Inflammatory macrophage (primary cell): ENCODE measurements around the gene NETO2.
"Not testable (repeated sequence)": the region's sequence is repeated elsewhere in the genome, so short reads cannot be mapped to it uniquely, and the experiment has no call there.

ENCODE experiments used
- DNase-seq, 2 donors: peaks; one replicate each; pipeline ENCODE4 v3.0.0-alpha.2; 2020 to 2022
- total RNA-seq, 18 experiments: gene quantifications; one replicate each; lab custom pipeline; 2026; ENCODE audit warnings: mixed read lengths in 6 of 18, inconsistent platforms in 2 of 18; lab: John Stamatoyannopoulos, UW

Gene NETO2, protein sequence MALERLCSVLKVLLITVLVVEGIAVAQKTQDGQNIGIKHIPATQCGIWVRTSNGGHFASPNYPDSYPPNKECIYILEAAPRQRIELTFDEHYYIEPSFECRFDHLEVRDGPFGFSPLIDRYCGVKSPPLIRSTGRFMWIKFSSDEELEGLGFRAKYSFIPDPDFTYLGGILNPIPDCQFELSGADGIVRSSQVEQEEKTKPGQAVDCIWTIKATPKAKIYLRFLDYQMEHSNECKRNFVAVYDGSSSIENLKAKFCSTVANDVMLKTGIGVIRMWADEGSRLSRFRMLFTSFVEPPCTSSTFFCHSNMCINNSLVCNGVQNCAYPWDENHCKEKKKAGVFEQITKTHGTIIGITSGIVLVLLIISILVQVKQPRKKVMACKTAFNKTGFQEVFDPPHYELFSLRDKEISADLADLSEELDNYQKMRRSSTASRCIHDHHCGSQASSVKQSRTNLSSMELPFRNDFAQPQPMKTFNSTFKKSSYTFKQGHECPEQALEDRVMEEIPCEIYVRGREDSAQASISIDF
- 16.6 to 52.5 (median 38.5) reads per million in 18 experiments for total RNA-seq

DNA sequence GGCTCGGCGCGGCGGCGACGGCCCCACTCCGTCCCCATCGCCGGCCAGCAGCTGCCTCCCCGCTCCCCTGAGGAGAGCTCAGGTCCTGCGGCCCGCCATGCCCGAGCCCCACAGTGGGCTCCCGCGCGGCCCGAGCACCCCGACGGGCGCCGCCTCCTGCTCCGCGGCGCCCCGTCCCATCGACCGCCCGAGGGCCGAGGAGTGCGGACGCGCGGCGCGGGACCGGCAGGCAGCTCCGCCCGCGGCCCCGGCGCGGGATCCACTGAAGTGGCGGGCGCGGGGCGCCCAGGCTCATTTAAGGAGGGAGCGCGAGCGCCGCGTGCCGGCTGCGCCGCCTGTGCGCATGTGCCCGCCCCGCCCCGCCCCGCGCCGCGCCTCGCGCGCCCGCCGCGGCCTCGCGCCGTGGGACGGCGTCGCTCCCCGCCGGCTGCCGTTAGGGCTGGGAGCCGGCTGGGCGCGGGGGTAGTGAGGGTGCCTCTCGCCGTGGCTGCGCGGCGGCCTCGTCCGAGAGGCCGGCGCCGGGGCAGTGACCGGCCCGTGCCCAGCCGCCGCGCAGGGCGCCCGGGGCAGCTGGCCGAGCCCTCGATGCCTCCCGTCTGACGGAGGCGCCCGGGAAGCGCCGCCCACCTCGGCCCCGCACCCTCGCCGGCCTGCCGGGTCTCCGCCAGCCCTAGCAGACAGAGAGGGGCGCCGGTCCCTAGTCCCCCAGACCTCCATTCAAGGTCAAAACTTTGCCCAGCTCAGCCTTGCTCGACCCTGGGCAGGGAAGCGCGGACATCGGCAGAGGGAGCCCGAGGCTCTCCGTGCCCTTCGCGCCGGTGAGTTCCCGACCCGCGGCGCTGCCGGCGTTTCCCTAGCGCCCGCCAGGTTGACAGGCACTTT, at the start of gene NETO2:
Gene NETO2, minus strand, starts transcription at position 269 of the 882 bp plus-strand sequence. CDS start 333 bp downstream, outside the sequence.
- peak; percentile 39 to 75 for DNase-seq

DNA sequence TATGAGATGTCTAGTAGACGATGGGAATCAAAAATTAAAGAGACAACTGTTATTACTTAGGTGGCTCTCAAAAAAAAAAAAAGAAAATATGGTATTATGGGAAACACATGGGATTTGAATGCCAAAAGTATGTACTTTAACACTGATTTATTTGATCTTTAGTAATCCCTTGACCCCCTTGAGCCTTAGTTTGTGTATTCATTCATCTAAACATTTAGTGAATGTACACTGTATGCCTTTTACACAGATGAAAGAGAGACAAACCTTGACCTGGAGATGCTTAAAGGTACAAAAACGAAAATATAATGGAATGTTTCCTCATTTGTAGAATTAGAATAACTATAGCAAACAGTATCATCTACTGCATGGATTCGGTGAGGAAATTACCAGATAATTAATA, 38.6 kb upstream of the NETO2 start:
- DNase-seq = no peak

DNA sequence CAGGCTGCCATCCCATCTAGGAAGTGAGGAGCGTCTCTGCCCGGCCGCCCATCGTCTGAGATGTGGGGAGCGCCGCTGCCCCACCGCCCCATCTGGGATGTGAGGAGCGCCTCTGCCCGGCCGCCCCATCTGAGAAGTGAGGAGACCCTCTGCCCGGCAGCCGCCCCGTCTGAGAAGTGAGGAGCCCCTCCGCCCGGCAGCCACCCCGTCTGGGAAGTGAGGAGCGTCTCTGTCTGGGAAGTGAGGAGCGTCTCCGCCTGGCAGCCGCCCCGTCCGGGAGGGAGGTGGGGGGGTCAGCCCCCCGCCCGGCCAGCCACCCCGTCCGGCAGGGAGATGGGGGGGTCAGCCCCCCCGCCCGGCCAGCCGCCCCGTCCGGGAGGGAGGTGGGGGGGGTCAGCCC, 37.3 kb upstream of the NETO2 start:
- DNase-seq = not testable (repeated sequence)

DNA sequence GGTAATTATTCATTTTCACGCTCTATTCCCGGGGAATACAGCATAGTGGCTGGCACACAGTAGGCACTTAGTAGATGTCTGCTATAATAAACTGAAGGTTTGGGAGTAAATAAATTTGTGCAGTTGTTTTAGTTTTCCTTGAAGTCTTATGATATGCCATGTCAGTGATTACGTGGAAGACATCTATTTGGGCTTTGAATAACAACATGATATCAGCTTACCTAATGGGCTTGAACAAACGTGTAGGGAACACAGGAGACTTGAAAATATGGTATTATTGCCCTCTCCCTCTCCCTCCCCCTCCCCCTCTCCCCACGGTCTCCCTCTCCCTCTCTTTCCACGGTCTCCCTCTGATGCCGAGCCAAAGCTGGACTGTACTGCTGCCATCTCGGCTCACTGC, 36.3 kb upstream of the NETO2 start:
- DNase-seq = no peak

DNA sequence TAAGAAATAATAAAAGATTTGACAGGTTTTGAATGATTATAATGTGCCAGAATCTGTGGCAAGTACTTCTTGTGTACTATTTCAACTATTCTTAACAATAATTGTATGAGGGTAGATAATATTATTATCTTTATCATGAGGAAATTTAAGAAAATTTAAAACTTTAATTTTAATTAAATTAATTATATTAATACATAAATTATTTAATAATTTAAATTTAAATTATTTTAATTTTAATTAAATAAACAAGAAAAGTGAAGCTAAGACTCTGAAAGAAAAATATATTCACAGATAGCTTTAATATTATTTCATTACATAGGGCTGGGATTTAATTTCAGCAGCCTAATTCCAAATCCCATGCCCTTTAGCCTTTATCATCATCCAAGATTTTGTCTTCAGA, 31.4 kb upstream of the NETO2 start:
- DNase-seq = no peak

DNA sequence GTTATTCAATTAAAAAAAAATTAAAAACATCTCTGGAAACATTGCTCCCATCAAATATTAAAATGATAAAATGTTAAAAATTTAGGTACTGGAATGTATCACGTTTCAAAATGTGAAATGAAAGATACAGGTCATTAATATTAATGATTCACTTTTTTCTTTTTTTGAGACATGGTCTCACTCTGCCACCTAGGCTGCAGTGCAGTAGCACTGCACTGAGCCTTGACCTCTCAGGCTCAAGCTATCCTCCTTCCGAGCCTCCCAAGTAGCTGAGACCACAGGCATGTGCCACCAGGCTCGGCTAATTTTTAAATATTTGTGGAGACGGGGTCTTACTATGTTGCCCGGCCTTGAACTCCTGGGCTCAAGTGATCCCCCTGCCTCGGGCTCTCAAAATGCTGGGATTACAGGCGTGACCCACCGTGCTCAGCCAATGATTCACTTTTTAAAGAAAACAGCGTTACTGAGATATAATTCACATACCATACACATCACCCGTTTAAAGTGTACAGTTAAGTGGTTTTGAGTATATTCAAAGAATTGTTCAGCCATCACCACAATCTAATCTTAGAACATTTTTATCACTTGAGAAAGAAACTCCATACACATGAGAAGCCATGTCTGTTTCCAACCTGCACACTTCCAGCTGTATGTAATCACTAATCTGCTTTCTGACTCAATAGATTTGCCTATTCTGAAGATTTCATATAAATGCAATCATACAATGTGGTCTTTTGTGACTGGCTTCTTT, 19.1 kb upstream of the NETO2 start:
- no peak for DNase-seq

DNA sequence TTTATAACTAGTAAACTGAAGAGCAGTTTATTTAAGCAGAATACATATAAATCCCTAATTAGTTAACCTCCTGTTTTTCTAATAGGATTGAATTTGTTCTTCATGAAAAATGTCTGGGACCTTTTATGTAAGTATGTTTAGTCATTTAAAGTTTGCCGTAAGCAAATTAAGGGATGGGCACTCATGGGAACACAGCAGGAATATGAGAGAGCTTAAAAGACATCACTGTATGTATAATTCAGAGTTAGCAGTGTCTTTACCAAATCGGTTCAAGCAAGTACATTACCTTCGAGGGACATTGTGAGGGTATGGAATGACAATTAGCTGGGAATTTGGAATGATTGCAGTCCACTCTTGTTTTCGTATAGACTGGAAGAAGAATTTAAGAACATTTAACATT, 17.7 kb upstream of the NETO2 start:
- no peak for DNase-seq

DNA sequence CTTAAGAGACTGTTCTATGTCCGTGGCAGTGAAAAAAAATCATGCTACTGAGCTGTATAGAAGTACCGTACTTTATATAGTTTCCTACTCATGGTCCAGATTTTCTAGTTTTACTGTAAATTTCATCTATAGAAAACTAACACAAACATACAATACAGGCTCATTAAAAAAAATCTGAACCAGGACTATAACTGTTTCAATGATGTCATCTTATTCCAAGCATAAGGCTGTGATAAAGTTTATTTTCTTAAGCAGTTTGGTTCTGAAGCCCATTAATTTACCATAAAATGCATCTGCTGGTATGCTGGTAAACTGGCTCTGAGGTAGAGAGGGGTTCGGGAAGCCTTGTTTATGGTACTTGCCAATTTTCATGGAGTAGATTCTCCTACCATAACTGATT, 16.7 kb upstream of the NETO2 start:
- no peak for DNase-seq

DNA sequence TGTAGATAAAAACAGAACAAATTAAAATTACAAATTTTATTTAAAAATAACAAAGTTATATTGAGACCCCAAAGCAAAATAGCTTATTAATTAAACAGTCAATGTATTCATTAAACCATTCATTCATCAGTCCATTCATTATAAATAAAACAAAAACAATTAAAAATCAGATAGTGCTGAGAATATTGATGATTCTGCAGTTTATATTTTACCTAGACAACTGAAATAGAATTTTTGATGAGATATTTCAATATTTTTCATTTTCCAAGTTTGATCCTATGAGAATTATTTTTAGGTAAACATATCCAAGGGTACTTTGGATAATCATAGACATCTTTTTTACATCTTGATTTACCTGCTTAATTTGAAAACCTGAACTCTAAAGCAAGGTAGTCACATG, 15.2 kb upstream of the NETO2 start:
- DNase-seq = no peak

DNA sequence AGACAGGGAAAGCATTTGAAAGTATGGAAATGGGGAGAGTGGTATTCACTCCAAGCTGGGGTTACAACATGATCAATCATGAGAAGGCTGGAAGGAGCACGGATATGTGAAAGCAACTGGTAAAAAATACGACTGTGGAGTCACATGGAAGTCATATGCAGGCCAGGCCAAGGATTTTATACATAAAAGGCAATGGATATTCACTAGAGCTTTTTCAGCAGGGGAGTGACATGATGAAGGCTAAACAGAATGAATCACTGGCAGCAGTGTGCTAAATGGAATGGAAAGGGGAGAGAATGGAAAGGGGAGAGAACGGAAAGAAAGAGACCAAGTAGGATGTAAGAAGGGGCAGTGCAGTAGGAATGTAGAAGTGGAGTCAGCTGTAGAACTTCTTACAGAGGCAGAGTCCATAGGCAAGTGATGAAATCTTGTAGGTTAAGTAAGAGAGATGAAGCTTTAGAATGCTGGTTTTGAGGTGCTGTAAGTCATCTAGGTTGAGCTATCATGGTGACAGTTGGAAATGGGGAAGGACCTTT, 13.0 kb upstream of the NETO2 start:
- no peak for DNase-seq

DNA sequence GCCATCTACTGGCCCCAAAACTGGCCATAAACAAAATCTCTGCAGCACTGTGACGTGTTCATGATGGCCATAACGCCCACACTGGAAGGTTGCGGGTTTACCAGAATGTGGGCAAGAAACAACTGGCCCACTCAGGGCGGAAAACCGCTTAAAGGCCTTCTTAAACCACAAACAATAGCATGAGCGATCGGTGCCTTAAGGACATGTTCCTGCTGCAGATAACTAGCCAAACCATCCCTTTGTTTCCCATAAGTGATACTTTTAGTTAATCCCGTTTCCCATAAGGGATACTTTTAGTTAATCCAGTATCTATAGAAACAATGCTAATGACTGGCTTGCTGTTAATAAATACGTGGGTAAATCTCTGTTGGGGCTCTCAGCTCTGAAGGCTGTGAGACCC, 8.8 kb upstream of the NETO2 start:
- not testable (repeated sequence) for DNase-seq

DNA sequence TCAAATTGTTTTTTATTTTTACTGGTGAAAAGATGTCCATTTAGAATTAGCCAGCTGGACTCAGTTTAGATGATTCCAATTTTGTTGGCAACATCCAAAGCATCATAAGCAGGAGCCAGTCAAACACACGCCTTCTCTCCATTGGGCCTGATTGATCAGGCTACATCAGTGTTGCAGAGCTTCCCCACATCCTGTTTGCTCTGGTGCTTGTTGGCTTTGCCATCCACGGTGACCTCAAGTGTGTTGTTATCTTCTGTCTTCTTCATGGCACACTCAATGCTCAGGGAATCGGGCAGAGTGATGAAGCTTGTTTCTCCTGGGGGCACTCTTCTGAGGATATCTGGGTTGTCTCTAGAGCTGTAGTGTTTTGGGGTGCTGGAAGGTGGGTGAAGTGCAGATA, 6.3 kb upstream of the NETO2 start:
- no peak for DNase-seq

DNA sequence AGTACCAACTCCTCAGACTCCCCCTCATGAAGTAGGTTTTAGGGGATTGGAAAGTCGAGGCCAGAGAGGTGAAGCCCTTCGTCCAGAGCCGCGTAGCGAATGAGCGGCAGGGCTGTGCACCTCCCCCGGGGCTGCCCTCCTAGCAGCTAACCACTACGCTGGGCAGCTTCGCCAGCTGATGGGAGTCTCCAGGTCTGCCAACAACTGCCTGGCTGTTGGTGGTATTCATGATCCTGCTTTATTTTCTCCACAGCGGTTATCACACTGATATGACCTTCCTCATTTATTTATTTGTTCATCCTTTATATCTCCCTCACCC, 773 bp upstream of the NETO2 start:
- no peak for DNase-seq

DNA sequence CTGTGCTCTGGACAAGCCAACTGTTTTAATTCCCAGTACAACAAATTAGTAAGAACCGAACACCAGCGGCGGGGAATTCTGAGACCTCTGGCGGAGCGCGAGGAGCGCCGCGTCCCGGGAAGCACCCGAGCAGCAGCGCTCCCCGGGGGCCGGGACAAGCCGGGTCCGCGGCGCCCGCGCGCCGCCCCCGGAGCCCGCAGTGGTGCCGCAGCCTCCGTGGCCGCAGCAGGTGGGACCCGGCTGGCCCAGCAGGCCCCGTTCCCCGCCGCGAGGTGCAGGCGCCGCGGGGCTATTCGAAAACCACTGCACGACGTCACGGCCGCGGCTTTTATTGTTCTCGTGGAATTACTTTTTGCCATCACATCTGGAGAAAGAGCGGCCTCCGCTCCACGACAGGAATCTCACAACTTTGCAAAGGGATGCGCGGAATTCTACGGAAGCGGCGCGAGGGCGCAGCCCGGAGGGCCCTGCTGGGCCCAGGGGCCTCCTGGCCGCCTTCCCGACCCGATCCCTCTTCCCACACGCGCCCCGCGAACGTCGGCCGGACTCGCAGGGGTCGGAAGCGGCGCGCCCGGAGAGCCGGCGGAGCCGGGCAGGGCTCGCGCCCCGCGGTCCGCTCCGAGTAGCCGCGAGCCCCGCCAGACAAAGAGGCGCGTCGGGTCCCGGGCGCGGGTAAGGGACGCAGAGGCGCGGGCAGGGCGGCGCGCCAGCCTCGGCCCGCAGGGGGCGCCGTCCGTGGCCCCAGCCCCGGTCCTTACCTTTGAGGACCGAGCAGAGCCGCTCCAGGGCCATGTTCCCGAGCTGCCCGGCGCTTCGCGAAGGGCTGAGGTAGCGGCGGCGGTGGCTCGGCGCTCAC, 696 bp downstream of the NETO2 start:
- peak; percentile 74 to 78 for DNase-seq

DNA sequence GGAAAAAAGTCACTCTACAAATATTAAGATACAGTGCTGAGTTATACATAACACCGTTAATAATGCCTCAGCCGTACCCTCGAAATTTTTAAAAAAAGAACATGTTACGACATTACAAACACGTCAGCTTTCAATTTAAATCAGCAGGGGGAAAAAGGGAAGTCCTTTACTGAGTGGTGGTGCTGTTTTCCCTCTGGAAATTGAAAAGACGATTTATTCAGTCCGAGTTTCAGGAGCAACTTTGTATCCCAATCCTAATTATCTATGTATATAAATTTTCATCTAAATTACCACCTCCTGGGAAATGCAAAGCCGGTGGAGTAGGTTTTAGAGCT, 1.3 kb downstream of the NETO2 start:
- peak; percentile 42 to 59 for DNase-seq

DNA sequence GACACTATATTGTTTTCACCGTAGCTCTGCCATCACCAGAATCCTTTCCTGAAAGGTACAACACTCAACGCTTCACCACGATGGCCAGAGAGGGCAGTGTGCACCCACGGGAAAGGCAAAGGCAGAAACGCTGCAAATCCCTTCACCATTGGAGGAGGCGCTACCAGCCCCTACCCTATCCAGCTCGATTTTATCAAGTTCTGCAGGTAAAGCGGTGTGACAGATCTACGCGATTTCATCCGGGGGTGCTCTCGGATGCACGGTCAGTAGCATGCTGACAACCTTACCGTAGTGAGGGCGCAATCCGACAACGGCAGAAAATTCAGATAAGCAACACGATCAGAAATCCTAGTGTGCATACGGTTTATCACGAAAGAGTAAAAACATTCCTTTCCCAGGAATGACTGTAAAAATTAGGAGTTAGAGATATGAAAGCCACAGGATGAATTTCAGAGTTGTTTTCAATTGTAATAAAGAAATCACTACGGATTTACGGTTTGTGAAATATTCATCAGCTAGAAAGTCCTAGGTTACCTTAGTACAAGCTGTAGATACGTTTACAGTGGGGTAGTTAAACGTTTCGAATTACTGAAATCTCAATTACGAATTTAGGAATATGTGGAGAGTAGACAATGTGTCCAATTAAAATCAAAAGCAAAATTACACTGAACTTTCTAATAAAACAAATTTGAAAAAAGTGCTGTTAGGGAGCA, 1.8 kb downstream of the NETO2 start:
- DNase-seq = peak; percentile 82 to 83

DNA sequence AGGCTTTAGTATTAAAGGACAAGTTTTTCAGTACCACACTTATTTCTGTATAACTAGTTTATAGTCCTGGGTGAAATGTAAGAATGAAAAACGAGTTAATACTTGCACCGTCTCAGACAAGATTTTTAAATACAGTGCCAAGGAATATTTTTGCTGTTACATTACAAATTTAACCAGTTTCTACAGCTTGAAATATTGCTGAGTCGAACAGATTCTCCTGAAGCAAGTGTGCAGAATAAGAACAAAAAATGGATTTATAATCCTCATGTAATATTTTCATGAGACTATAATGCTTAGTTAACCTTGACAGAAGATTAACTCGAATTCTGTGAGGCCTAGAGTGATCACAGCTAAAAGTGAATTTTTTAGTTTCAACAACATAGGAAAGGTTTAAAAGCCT, 3.1 kb downstream of the NETO2 start:
- no peak for DNase-seq

DNA sequence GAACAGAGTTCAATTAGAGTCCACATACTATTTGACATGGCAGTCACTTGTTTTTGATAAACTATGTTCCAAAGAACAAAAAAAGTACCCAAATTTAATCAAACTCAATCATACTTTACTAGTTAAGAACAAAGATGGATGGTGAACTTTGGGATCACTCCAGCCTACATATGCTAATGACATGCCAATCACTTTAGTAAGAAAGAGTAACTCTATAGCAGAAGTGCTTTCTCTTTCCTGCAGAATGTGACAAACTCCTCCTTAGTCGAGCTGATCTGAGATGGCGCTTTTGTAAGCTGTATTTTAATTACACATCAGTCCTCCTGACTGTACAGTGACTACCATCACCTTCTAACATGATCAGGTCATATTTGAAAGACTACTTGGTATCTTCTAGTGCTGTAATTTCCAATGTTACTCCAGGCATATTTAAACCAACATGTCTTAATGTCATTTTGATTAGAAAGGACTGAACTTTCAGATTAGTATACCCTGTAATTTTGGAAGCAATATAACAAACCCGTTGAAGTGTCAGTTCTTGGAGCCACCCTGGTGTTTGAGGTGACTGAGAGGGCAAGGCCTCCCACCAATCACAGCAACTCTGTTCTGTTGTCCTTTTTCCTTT, 4.1 kb downstream of the NETO2 start:
- DNase-seq = peak in 1 of 2 donors; percentile 5

DNA sequence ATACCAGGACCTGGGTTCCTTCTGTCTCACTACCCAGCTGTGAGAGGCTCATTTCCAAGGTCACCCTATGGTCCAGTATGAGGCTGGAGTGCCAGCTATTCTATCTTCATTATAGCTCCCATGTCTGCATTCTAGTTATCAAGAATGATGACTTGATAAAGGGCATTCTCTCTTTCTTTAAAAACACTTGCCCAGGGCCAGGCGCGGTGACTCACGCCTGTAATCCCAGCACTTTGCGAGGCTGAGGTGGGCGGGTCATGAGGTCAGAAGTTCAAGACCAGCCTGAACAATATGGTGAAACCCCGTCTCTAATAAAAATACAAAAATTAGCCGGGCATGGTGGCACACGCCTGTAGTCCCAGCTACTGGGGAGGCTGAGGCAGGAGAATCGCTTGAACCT, 5.8 kb downstream of the NETO2 start:
- not testable (repeated sequence) for DNase-seq

DNA sequence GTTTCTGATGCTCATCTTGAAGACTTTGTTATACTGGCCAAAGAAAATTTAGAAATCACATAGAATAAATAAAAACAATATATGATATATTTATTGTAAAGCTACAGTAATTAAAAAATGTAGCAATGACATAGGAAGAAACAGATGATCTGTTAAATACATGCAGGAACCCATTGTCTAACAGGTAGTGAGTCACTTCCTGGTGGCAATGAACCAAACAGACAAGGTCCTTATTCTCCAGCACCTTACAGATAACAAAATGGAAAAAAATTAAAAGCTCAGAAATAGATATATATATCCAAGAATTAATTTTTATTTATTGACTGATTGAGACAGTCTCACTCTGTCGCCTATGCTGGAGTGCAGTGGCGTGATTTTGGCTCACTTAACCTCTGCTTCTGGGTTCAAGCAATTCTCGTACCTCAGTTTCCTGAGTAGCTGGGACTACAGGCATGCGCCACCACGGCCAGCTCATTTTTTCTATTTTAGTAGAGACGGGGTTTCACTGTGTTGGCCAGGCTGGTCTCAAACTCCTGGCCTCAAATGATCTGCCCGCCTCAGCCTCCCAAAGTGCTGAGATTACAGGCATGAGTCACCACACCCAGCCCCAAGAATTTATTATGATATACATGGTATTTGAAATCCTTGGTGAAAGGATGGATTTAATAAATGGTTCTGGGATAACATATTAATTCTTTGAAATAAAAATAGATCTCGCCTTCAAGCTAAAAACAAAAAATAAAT, 7.5 kb downstream of the NETO2 start:
- DNase-seq = no peak
